Astrocyte of the cerebellum (primary cell): ENCODE data around the gene MTA1.

Experiments
- DNase-seq: peaks from one replicate; pipeline ENCODE4 v3.0.0-alpha.2; 2011; ENCODE audit warnings: low read depth
- H3K4me3 ChIP-seq: 2 replicates; pipeline ENCODE4 v1.5.1; 2011; ENCODE audit warnings: mild to moderate bottlenecking, low read depth, low read length, moderate library complexity
- in situ Hi-C: cut with HindIII; loops from 2 replicates; pipeline ENCODE4 v1.10.0; 2017; ENCODE audit warnings: low sequenced_read_pairs
- TF ChIP-seq, protein P1 (sequence below): IDR thresholded peaks from 2 replicates; pipeline ENCODE4 v1.5.1; 2012; ENCODE audit warnings: low read length, low read depth, moderate library complexity, mild to moderate bottlenecking; ENCODE audit errors: missing control alignments

The MTA1 gene

DNA sequence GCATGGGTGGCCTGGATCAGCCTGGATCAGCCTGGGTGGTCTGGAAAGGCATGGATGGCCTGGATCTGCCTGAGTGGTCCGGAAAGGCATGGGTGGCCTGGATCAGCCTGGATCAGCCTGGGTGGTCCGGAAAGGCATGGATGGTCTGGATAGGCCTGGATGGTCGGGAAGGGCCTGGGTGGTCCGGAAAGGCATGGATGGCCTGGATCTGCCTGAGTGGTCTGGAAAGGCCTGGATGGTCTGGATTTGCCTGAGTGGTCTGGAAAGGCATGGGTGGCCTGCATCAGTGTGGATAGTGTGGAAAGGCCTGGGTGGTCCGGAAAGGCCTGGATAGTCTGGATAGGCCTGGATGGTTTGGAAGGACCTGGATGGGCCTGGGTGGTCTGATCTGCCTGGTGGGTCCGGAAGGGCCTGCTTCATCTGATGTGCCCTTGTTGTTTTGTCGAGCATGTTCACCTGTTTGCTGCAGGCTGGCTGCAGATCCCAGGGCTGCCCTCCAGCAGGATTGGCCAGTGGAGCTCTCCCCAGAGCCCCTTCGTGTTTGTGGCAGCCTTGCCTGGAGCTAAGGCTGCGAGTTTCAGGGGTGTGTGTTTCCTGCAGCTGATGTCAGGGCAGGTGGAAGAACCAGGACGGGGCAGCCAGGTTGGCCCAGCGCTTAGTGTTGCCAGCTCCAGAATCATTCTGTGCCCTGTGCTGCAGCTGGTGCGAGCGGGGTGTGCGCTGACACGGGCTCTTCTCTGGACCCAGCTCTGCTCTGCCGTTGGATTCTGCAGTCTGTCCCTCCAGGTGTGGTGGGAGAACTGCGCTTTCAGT, 40.5 kb upstream of the MTA1 start:
- in situ Hi-C loops, result no loop called here
- TF ChIP-seq, protein P1, sequence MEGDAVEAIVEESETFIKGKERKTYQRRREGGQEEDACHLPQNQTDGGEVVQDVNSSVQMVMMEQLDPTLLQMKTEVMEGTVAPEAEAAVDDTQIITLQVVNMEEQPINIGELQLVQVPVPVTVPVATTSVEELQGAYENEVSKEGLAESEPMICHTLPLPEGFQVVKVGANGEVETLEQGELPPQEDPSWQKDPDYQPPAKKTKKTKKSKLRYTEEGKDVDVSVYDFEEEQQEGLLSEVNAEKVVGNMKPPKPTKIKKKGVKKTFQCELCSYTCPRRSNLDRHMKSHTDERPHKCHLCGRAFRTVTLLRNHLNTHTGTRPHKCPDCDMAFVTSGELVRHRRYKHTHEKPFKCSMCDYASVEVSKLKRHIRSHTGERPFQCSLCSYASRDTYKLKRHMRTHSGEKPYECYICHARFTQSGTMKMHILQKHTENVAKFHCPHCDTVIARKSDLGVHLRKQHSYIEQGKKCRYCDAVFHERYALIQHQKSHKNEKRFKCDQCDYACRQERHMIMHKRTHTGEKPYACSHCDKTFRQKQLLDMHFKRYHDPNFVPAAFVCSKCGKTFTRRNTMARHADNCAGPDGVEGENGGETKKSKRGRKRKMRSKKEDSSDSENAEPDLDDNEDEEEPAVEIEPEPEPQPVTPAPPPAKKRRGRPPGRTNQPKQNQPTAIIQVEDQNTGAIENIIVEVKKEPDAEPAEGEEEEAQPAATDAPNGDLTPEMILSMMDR, result no peak
- H3K4me3 ChIP-seq, result no peak overlapping the region
- no peak for DNase-seq

DNA sequence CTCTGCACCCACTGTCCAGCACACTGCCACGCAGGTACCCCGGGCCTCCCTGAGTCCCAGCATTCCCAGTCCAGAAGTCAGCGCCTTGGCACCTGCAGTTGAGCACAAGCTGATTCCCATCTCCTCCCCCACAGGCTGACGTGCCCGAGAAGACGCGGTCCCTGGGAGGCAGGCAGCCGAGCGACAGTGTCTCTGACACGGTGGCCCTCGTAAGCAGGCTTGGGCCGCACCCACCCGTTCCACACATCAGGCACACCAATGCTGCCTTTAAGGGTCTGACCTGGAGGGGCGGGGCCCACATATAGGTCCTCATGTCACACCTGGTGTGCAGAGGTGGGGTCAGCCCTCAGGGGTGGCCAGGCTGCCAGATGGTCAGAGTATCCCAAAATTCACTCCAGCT, 39.7 kb upstream of the MTA1 start:
- TF ChIP-seq, protein P1, result no peak
- no peak for DNase-seq
- no peak overlapping the region for H3K4me3 ChIP-seq
- in situ Hi-C loops, result no loop called here

DNA sequence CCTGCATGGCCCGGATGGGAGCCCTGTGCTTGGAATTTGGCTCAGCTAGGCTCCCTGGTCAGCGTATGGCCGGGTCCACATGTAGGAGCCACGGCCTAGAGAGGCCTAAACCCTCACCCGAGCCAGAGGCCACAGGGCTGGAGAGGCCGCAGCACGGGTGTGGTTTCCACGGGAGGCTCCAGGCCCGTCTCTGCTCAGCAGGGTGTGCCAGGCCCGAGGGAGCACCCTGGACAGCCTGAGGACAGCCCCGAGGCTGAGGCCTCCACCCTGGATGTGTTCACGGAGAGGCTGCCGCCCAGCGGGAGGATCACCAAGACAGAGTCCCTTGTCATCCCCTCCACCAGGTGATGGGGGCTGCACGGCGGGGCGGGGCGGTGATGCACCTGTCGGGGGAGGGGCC, 38.9 kb upstream of the MTA1 start:
- DNase-seq, result no peak
- no peak overlapping the region for H3K4me3 ChIP-seq
- TF ChIP-seq, protein P1, result no peak
- in situ Hi-C loops, result no loop called here

DNA sequence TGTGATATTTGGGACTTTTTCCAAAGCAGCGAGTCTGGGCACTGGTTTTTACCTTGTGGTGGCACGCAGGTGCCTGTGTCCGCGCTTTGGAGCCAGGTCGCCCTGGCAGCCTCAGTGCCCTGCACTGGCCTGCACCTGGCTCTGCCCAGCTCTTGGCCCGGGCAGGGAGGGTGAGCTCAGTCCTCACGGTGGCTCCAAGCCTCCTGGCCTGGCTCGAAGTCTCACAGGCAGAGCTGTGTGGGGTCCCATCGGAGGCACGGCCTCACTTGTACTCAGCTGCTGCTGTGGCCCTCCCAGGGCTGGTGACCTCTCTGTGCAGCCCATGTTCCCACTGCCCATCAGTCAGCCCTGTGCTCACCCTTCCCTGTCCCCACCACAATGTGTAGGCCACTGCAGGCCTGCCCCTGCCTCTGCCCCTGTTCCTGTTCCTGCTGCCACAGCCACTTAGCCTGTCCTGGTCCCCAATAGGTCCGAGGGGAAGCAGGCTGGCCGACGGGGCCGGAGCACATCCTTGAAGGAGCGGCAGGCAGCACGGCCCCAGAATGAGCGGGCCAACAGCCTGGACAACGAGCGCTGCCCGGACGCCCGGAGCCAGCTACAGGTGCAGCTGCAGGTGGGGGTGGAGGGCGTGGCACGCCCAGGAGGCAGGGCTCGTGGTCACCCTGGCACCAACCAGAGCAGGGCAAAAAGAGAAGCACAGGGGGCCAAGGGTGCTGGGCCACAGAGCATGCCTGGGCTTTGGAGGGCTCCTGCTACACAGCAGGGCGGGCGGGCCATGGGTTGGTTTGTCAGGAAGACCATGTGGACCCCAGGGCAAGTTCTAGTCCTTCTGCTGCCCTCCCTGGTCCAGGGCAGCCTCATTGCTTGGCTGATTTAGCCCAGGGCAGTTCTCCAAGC, 37.9 kb upstream of the MTA1 start:
- H3K4me3 ChIP-seq, result no peak overlapping the region
- TF ChIP-seq, protein P1, result no peak
- in situ Hi-C loops, result no loop called here
- no peak for DNase-seq

DNA sequence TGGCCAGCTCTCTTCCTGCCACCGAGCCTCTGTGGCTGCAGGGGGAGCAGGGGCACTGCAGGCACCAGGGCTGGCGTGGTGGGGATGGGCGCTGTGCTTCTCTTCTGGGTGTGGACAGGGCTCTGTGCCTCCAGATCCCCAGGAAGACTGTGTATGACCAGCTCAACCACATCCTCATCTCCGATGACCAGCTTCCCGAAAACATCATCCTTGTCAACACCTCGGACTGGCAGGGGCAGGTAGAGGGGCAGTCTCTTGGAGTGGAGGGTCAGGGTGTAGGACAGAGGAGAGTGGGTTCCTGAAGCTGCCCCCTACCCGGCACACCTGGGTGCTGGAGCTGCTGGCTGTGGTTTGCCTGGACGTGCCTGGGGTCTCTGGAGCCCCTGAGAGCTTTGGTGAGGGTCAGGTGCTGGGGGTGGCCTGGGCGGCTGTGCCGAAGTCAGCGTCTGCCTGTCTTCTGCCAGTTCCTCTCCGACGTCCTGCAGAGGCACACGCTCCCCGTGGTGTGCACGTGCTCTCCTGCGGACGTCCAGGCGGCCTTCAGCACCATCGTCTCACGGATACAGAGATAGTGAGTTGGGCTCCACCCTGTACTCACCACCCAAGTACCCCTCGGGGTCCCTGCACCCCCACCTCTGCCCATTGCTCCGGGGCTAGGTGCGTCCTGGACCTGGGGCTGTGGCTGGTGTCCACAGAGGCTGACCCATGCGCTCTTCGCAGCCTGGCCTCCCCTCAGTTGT, 37.1 kb upstream of the MTA1 start:
- no peak for DNase-seq
- no peak overlapping the region for H3K4me3 ChIP-seq
- in situ Hi-C loops, result no loop called here
- TF ChIP-seq, protein P1, result no peak

DNA sequence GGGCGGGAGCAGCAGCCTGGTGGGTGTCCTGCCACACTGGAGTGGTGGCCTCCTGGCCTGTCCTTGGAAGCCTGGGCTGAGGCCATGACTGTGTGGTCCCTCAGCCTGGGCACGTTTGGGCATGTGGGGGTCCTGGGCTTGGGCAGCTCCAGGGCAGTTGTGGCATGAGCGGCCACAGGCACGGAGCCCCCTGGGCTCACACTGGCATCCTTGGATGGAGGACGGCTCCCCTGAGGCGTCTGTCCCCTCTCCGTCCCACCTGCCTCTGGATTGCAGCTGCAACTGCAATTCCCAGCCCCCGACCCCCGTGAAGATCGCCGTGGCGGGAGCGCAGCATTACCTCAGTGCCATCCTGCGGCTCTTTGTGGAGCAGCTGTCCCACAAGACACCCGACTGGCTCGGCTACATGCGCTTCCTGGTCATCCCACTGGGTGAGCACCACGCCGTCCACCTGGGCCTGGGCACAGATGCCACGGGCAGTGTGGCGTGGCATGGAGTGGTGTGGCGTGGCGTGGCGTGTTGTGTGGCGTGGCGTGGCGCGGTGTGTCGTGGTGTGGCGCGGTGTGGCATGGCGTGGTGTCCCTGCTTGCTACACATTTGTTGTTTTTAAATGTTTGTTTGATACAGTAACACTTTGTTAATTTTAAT, 36.4 kb upstream of the MTA1 start:
- DNase-seq, result no peak
- H3K4me3 ChIP-seq, result no peak overlapping the region
- TF ChIP-seq, protein P1, result no peak
- in situ Hi-C loops, result no loop called here
